Colonic mucosa (tissue), 4 donors: ENCODE data around the gene SUGP1. TPM values are rescaled to one million over a fixed set of nuclear protein-coding genes. Genes with fewer than 3 reads are reported as not detected.

Experiments used
- DNase-seq: peaks from one replicate; pipeline ENCODE4 v3.0.0-alpha.2; 2020
- H3K27ac ChIP-seq: fragments of 200-600 bp; one replicate; pipeline ENCODE4 v1.8.0; 2021
- H3K27me3 ChIP-seq: fragments of 200-600 bp; one replicate; pipeline ENCODE4 v1.8.0; 2021
- H3K36me3 ChIP-seq: fragments of 200-600 bp; one replicate; pipeline ENCODE4 v1.8.0; 2021
- H3K4me1 ChIP-seq: fragments of 200-600 bp; one replicate; pipeline ENCODE4 v1.8.0; 2021; ENCODE audit warnings: mild to moderate bottlenecking
- H3K4me3 ChIP-seq: fragments of 200-600 bp; one replicate; pipeline ENCODE4 v1.8.0; 2021
- H3K9ac ChIP-seq, 2 donors: one replicate each; pipeline ENCODE4 v1.7.0; 2013; ENCODE audit warnings: control low read depth in 2 of 2, low read depth in 2 of 2, low read length in 2 of 2
- H3K9me3 ChIP-seq: fragments of 200-600 bp; one replicate; pipeline ENCODE4 v1.8.0; 2021
- CTCF ChIP-seq: fragments of 200-600 bp; IDR thresholded peaks from one replicate; pipeline ENCODE4 v1.8.0; 2022; ENCODE audit warnings: antibody characterized with exemption, mild to moderate bottlenecking
- intact Hi-C: fragments of 100-400 bp; cut with DNase I; formaldehyde crosslinking; loops from one replicate; pipeline ENCODE4 v1.14.1; 2022
- total RNA-seq, 2 donors: library from RNA; stranded (reverse); fragmentation: NEBNext Ultra II Directional in 1 of 2; extraction: Animal tissue kit (Norgen Biotek cat#: 25700) in 1 of 2; gene quantifications; one replicate each; pipeline ENCODE4 v1.2.1, GENCODE V29; 2021
- donor health status: healthy.
- donor health status: DM: no; HTN: no; CAD: no.
- donor health status: DM: no; HTN: no; CAD: no.

Gene SUGP1
- total RNA-seq, 2 donors from 2014 or later, result 33.2 to 54.7 TPM

- no peaks in the 10 kb centered on the region for H3K27me3 ChIP-seq
- no peak overlapping the region for H3K4me3 ChIP-seq
- intact Hi-C loops, result no loop called here
- peaks cover 29% of the 10 kb centered on the region for H3K36me3 ChIP-seq
- H3K9ac ChIP-seq, result no peak overlapping the region
- no peaks in the 10 kb centered on the region for H3K4me1 ChIP-seq
- TF ChIP-seq CTCF, result no peak
- no peak for DNase-seq
- H3K27ac ChIP-seq, result no peak overlapping the region
- no peaks in the 10 kb centered on the region for H3K9me3 ChIP-seq
Observed at GRCh38 chr19:19345970-19346369, 25.7 kb upstream of the SUGP1 start.

GRCh38 chr19:19345232-19345631, 24.9 kb upstream of the SUGP1 start:
- Histone ChIP-seq H3K27ac (no peak overlapping the region), H3K4me3 (no peak overlapping the region), H3K36me3 (peaks cover 29% of the 10 kb centered on the region), H3K9me3 (no peaks in the 10 kb centered on the region), H3K9ac (no peak overlapping the region), H3K4me1 (no peaks in the 10 kb centered on the region), H3K27me3 (no peaks in the 10 kb centered on the region)
- intact Hi-C loops, result no loop called here
- no peak for DNase-seq
- TF ChIP-seq CTCF, result no peak

GRCh38 chr19:19343762-19344161, 23.5 kb upstream of the SUGP1 start:
- Histone ChIP-seq H3K36me3 (peaks cover 26% of the 10 kb centered on the region), H3K9me3 (no peaks in the 10 kb centered on the region), H3K4me1 (no peaks in the 10 kb centered on the region), H3K27ac (no peak overlapping the region), H3K9ac (no peak overlapping the region), H3K4me3 (no peak overlapping the region), H3K27me3 (no peaks in the 10 kb centered on the region)
- DNase-seq, result no peak
- TF ChIP-seq CTCF, result no peak
- intact Hi-C loops, result loop anchor here (5.0 kb wide), 1 partner anchor 196 kb away; no protein-coding TSS in a partner anchor

GRCh38 chr19:19343016-19343362, 22.7 kb upstream of the SUGP1 start:
- H3K9me3 ChIP-seq, result no peaks in the 10 kb centered on the region

GRCh38 chr19:19342086-19343015, 22.0 kb upstream of the SUGP1 start:
- Histone ChIP-seq H3K9ac (no peak overlapping the region), H3K4me1 (no peaks in the 10 kb centered on the region), H3K9me3 (no peaks in the 10 kb centered on the region), H3K36me3 (peaks cover 27% of the 10 kb centered on the region), H3K27ac (no peak overlapping the region), H3K27me3 (no peaks in the 10 kb centered on the region), H3K4me3 (no peak overlapping the region)
- TF ChIP-seq CTCF, result peak; percentile 86
- DNase-seq, result peak; percentile 68
- intact Hi-C loops, result loop anchor here (5.0 kb wide), 1 partner anchor 195 kb away; no protein-coding TSS in a partner anchor

More at GRCh38 chr19:19343016-19343362, 22.7 kb upstream of the SUGP1 start:
- no peak overlapping the region for H3K27ac ChIP-seq
- no peak for DNase-seq
- peaks cover 25% of the 10 kb centered on the region for H3K36me3 ChIP-seq
- no peak for TF ChIP-seq CTCF
- H3K4me3 ChIP-seq, result no peak overlapping the region
- intact Hi-C loops, result loop anchor here (5.0 kb wide), 1 partner anchor 196 kb away; no protein-coding TSS in a partner anchor
- H3K4me1 ChIP-seq, result no peaks in the 10 kb centered on the region
- no peak overlapping the region for H3K9ac ChIP-seq
- H3K27me3 ChIP-seq, result no peaks in the 10 kb centered on the region
